Activated CD4-positive, alpha-beta memory T cell treated with anti-CD3 and anti-CD28 coated beads, Interleukin-2, amount 10 ng/mL, durations not matched to agents 7 days and 5 days (primary cell): ENCODE results near the gene RNF181. TPM values are rescaled to one million over a fixed set of nuclear protein-coding genes. Genes with fewer than 3 reads are reported as not detected.
A peak's percentile ranks its signal among the peaks of the same experiment; 100 is the strongest.
"Not testable (repeated sequence)": the region's sequence is repeated elsewhere in the genome, so short reads cannot be mapped to it uniquely, and the experiment has no call there.

ENCODE experiments used
- CTCF ChIA-PET: fragments of 350-600 bp; sonication (Branson Sonifier 250); formaldehyde crosslinking; loops from one replicate; lab custom pipeline; 2021; ENCODE audit warnings: antibody characterized with exemption, inconsistent platforms; lab: Charles Lee
- POLR2A ChIA-PET: fragments of 350-600 bp; sonication (Branson Sonifier 250); formaldehyde crosslinking; loops from one replicate; lab custom pipeline; 2021; ENCODE audit warnings: antibody characterized with exemption; lab: Charles Lee
- DNase-seq: peaks from one replicate; pipeline ENCODE4 v3.0.0-alpha.2; 2020
- H3K27ac Mint-ChIP-seq: one replicate; pipeline ENCODE4 v1.8.0; 2021; ENCODE audit warnings: mild to moderate bottlenecking, mixed read lengths
- H3K27me3 Mint-ChIP-seq: one replicate; pipeline ENCODE4 v1.8.0; 2021; ENCODE audit warnings: mixed read lengths
- H3K36me3 Mint-ChIP-seq: one replicate; pipeline ENCODE4 v1.8.0; 2021; ENCODE audit warnings: low read depth, mixed read lengths
- H3K4me1 Mint-ChIP-seq: one replicate; pipeline ENCODE4 v1.8.0; 2021; ENCODE audit warnings: mixed read lengths
- H3K4me3 Mint-ChIP-seq: one replicate; pipeline ENCODE4 v1.8.0; 2021; ENCODE audit warnings: mild to moderate bottlenecking, mixed read lengths
- H3K9me3 Mint-ChIP-seq: one replicate; pipeline ENCODE4 v1.8.0; 2021; ENCODE audit warnings: mixed read lengths
- total RNA-seq, 2 experiments: library from RNA; stranded (reverse); gene quantifications; one replicate each; pipeline ENCODE4 v1.2.3, GENCODE V29; 2021

RNF181 gene
- total RNA-seq, 2 experiments from 2014 or later, result 117 to 121 TPM

DNA sequence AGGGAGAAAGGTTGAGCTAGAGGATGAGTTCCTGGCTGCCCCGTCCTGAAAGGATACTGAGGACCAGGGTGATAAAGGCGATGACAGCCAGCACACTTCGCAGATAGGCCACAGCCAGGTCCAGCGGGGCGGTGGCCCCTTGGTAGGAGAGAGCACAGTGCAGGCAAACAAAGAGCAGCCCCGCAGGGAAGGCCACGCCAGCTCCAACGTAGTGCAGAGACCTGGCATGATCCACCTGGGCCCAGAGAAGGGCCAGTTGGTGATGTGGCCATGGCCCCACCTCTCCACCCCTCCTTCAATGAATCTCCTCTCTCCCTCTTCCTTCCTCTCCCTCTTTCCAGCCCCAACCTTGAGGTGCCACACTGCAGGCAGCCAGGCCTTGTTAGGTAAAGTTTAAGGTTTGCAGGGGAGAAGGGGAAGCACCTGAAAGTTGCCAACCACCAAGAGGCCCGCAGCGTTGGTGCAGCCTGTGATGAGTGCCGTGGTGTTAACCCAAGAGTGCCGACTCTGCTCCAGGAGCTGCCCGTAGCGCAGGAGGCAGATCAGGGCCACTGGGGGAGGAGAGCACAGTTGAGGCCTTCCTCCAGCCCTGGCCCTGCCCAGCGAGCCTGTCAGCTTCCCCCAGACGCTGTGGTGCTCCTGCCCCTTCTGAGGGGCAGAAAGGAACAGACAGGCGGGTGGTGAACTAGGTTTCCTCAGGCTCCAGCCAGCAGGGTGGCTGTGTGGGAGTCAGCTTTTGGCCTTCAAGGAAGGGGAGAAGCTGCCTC, 4.1 kb downstream of the RNF181 start:
- H3K4me3 Mint-ChIP-seq, result no peak overlapping the region
- H3K4me1 Mint-ChIP-seq, result peaks cover 34% of the 10 kb centered on the region

GRCh38 chr2:85600235-85600575, 4.7 kb downstream of the RNF181 start:
- no peak for DNase-seq
- CTCF ChIA-PET, result interaction anchor here (1.0 kb wide), 1 partner anchor 10 kb away, joined by 3 read pairs; no protein-coding TSS in a partner anchor
- peaks cover 2% of the 10 kb centered on the region for H3K27me3 Mint-ChIP-seq
- peaks cover 32% of the 10 kb centered on the region for H3K4me1 Mint-ChIP-seq
- no peak overlapping the region for H3K4me3 Mint-ChIP-seq
- no peak overlapping the region for H3K27ac Mint-ChIP-seq
- H3K36me3 Mint-ChIP-seq, result peaks cover 16% of the 10 kb centered on the region
- H3K9me3 Mint-ChIP-seq, result no peaks in the 10 kb centered on the region
- POLR2A ChIA-PET, result interaction anchor here (1.1 to 8.1 kb wide), 6 partner anchors 10 to 41 kb away, joined by 3 to 40 read pairs (median 4); partner anchors contain the start of gene USP39

More for the DNA sequence above, 4.1 kb downstream of the RNF181 start:
- DNase-seq, result no peak
- H3K27me3 Mint-ChIP-seq, result peaks cover 2% of the 10 kb centered on the region
- ChIA-PET CTCF (interaction anchor here (1.0 kb wide), 1 partner anchor 9 kb away, joined by 3 read pairs; no protein-coding TSS in a partner anchor), POLR2A (interaction anchor here (1.1 to 8.1 kb wide), 5 partner anchors 9 to 40 kb away, joined by 3 to 40 read pairs (median 4); partner anchors contain the start of gene USP39)
- peaks cover 16% of the 10 kb centered on the region for H3K36me3 Mint-ChIP-seq
- H3K9me3 Mint-ChIP-seq, result no peaks in the 10 kb centered on the region
- no peak overlapping the region for H3K27ac Mint-ChIP-seq

DNA sequence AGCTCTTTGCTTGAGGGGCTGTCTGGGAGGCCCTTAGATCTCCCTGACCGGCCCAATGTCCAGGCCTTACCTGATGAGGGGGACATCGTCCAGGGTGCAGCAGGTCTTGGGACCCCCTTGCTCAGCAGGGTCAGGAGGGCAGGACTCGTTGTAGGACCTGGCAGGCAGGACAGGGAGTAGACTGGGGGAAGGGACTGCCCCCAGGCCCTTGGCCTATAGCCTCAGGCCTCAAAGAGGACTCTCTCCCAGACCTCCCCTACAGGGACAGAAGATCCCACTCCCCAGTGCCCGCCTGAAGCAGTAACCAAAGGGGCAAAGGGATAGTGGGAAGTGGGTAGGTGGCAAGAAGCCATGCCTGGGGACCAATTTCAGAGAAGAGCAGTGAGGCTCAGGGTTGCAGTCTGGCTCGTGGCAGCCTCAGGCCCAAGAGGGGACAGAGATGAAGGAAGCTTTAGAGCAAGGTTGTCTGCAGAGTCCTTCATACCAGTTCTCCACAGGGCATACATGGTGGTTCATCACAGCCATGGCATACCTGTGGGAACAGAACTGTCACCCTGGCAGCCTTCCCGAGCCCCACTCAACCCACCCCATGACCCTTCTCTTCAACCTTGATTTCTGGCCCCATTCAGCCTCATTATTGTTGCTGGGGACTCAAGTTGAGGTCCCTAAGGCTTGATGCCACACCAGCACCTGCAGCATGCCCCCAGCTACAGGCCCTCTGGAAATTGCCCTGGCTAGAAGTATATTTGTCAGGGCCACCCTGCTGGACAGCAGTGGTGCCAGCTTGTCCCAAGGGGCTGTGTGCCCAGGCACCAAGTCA, 5.6 kb downstream of the RNF181 start:
- no peaks in the 10 kb centered on the region for H3K9me3 Mint-ChIP-seq
- CTCF ChIA-PET, result no interaction called here
- peak overlapping the region; percentile 69 for H3K4me3 Mint-ChIP-seq
- DNase-seq, result no peak
- peaks cover 25% of the 10 kb centered on the region for H3K4me1 Mint-ChIP-seq
- peaks cover 2% of the 10 kb centered on the region for H3K27me3 Mint-ChIP-seq
- POLR2A ChIA-PET, result interaction anchor here (0.8 to 8.1 kb wide), 9 partner anchors 10 to 42 kb away, joined by 3 to 40 read pairs (median 4); partner anchors contain the start of genes C2orf68 and USP39
- peaks cover 10% of the 10 kb centered on the region for H3K36me3 Mint-ChIP-seq
- no peak overlapping the region for H3K27ac Mint-ChIP-seq

GRCh38 chr2:85601771-85602475, 6.4 kb downstream of the RNF181 start:
- Mint-ChIP-seq H3K36me3 (peaks cover 8% of the 10 kb centered on the region), H3K27ac (no peak overlapping the region), H3K4me3 (peak overlapping the region; percentile 69), H3K27me3 (peaks cover 2% of the 10 kb centered on the region), H3K4me1 (peaks cover 18% of the 10 kb centered on the region), H3K9me3 (no peaks in the 10 kb centered on the region)
- ChIA-PET POLR2A (interaction anchor here (0.8 to 8.1 kb wide), 6 partner anchors 11 to 63 kb away, joined by 3 to 40 read pairs (median 5); partner anchors contain the start of genes MAT2A, USP39 and VAMP8), CTCF (interaction anchor here (1.5 kb wide), 1 partner anchor 46 kb away, joined by 4 read pairs; no protein-coding TSS in a partner anchor)
- DNase-seq, result no peak

DNA sequence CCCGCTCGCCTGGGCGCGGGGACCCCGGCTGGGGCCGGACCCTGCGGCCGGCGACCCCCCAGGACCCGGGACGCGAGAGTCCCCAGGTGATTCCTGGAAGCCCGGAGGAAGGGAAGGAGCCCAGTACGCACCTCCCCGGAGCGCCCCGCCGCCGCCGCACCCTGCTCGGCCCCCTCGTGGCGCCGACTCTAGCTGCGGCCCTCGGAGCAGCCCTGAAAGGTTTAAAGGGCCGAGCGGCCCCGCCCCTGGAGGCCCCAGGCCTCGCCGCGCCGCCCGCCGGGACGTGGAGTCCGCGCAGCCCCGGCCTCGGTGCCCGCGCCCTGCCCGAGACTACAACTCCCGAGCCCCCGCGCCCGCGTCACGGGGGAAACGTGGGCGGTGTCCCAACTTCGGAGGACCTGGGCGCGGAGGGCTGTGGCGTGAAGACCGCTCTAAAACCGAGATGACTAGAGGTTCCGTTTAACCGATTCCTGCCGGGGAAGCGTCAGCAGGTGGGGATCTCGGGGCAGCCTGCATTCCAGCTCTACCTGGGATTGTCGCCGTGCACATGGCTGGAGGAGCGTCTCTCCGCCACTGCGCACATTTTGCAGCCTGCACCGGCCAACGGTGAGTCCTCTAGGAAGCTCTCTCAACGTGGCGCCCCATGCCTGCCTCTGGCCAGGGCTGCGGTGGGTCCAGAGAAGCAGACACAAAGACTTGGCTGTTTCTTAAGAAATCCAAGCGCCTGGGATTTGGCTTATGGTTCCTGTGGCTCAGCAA, 7.1 kb downstream of the RNF181 start, which contains the start of gene TMEM150A:
Gene TMEM150A (minus strand): TSS at position 223 of the 759 bp plus-strand sequence. CDS start 750 bp downstream, outside the sequence.
- POLR2A ChIA-PET, result interaction anchor here (0.7 to 8.1 kb wide), 6 partner anchors 7 to 64 kb away, joined by 3 to 40 read pairs (median 6); partner anchors contain the start of genes C2orf68, MAT2A, RNF181 and USP39
- H3K4me3 Mint-ChIP-seq, result peak within 1 kb of the TSS; percentile 71
- peak; percentile 81 for DNase-seq

GRCh38 chr2:85604133-85604444, 8.5 kb downstream of the RNF181 start:
- not testable (repeated sequence) for H3K27me3 Mint-ChIP-seq, H3K9me3 Mint-ChIP-seq
- POLR2A ChIA-PET, result interaction anchor here (0.7 to 8.1 kb wide), 4 partner anchors 8 to 94 kb away, joined by 4 to 40 read pairs (median 20); partner anchors contain the start of genes C2orf68, RNF181 and USP39

More for the DNA sequence above, 7.1 kb downstream of the RNF181 start, which contains the start of gene TMEM150A:
- Mint-ChIP-seq H3K27ac (no peak within 1 kb of the TSS), H3K9me3 (no peaks in the 10 kb centered on the region), H3K36me3 (peaks cover 3% of the 10 kb centered on the region), H3K4me1 (peaks cover 13% of the 10 kb centered on the region), H3K27me3 (peaks cover 2% of the 10 kb centered on the region)
- CTCF ChIA-PET, result interaction anchor here (0.7 to 1.5 kb wide), 2 partner anchors 9 to 46 kb away, joined by 4 read pairs; partner anchors contain the start of gene C2orf68

GRCh38 chr2:85604568-85605339, 9.2 kb downstream of the RNF181 start:
- peaks cover 17% of the 10 kb centered on the region for H3K36me3 Mint-ChIP-seq
- H3K27me3 Mint-ChIP-seq, result peaks cover 2% of the 10 kb centered on the region
- H3K27ac Mint-ChIP-seq, result no peak overlapping the region
- no peak for DNase-seq
- no peak overlapping the region for H3K4me3 Mint-ChIP-seq
- POLR2A ChIA-PET, result interaction anchor here (0.7 to 8.1 kb wide), 5 partner anchors 7 to 94 kb away, joined by 3 to 40 read pairs (median 14); partner anchors contain the start of genes C2orf68, MAT2A, RNF181 and USP39
- peaks cover 26% of the 10 kb centered on the region for H3K4me1 Mint-ChIP-seq
- no peaks in the 10 kb centered on the region for H3K9me3 Mint-ChIP-seq
- CTCF ChIA-PET, result interaction anchor here (0.9 to 1.2 kb wide), 2 partner anchors 9 to 185 kb away, joined by 3 read pairs; partner anchors contain the start of gene RNF181

More at GRCh38 chr2:85604133-85604444, 8.5 kb downstream of the RNF181 start:
- Mint-ChIP-seq H3K36me3 (peaks cover 13% of the 10 kb centered on the region), H3K4me1 (peaks cover 22% of the 10 kb centered on the region)
- CTCF ChIA-PET, result interaction anchor here (1.2 kb wide), 1 partner anchor 184 kb away, joined by 3 read pairs; no protein-coding TSS in a partner anchor
- H3K4me3 Mint-ChIP-seq, H3K27ac Mint-ChIP-seq, DNase-seq: not testable (repeated sequence)

GRCh38 chr2:85605406-85606115, 10.0 kb downstream of the RNF181 start:
- no peak for DNase-seq
- no peak overlapping the region for H3K4me3 Mint-ChIP-seq
- peaks cover 21% of the 10 kb centered on the region for H3K36me3 Mint-ChIP-seq
- H3K9me3 Mint-ChIP-seq, result no peaks in the 10 kb centered on the region
- ChIA-PET CTCF (interaction anchor here (0.9 to 1.6 kb wide), 3 partner anchors 10 to 186 kb away, joined by 3 read pairs; partner anchors contain the start of gene RNF181), POLR2A (interaction anchor here (0.6 to 8.1 kb wide), 6 partner anchors 10 to 278 kb away, joined by 3 to 40 read pairs (median 4); partner anchors contain the start of genes MAT2A, RNF181, TGOLN2 and USP39)
- H3K27ac Mint-ChIP-seq, result no peak overlapping the region
- peaks cover 2% of the 10 kb centered on the region for H3K27me3 Mint-ChIP-seq
- peaks cover 31% of the 10 kb centered on the region for H3K4me1 Mint-ChIP-seq

GRCh38 chr2:85606116-85606455, 10.5 kb downstream of the RNF181 start:
- H3K27ac Mint-ChIP-seq, result no peak overlapping the region
- H3K36me3 Mint-ChIP-seq, result peaks cover 21% of the 10 kb centered on the region
- ChIA-PET POLR2A (interaction anchor here (0.6 to 8.1 kb wide), 5 partner anchors 10 to 279 kb away, joined by 3 to 40 read pairs (median 4); partner anchors contain the start of genes RNF181, TGOLN2 and USP39), CTCF (interaction anchor here (1.6 kb wide), 1 partner anchor 15 kb away, joined by 3 read pairs; no protein-coding TSS in a partner anchor)
- peaks cover 31% of the 10 kb centered on the region for H3K4me1 Mint-ChIP-seq
- no peak for DNase-seq
- no peak overlapping the region for H3K4me3 Mint-ChIP-seq
- no peaks in the 10 kb centered on the region for H3K9me3 Mint-ChIP-seq
- peaks cover 2% of the 10 kb centered on the region for H3K27me3 Mint-ChIP-seq
